Endometrial microvascular endothelial cells (primary cell): ENCODE data around the gene FGGY. TPM values are rescaled to one million over a fixed set of nuclear protein-coding genes. Genes with fewer than 3 reads are reported as not detected.
"Not testable (repeated sequence)": the region's sequence is repeated elsewhere in the genome, so short reads cannot be mapped to it uniquely, and the experiment has no call there.

Experiments
- in situ Hi-C: cut with HindIII; loops from 2 replicates; pipeline ENCODE4 v1.10.0; 2017; ENCODE audit warnings: low sequenced_read_pairs, low pct_unique_long_range_greater_than_20kb; ENCODE audit errors: inconsistent ontology term
- total RNA-seq: library from RNA; depleted of rRNA; stranded (reverse); fragments of >200 nt; gene quantifications from one replicate; pipeline ENCODE4 v1.2.3, GENCODE V29; 2015; ENCODE audit errors: inconsistent ontology term

The FGGY gene
- total RNA-seq, 1 donor from 2014 or later: 2.5 TPM

DNA sequence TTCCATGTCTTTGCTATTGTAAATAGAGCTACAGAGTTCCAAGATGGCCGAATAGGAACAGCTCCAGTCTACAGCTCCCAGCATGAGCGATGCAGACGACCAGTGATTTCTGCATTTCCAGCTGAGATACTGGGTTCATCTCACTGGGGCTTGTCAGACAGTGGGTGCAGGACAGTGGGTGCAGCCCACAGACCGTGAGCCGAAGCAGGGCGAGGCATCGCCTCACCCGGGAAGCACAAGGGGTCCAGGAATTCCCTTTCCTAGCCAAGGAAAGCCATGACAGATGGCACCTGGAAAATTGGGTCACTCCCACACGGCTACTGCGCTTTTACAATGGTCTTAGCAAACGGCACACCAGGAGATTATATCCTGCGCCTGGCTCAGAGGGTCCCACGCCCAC lies 313.6 kb downstream of the FGGY start:
- in situ Hi-C loops: not testable (repeated sequence)

DNA sequence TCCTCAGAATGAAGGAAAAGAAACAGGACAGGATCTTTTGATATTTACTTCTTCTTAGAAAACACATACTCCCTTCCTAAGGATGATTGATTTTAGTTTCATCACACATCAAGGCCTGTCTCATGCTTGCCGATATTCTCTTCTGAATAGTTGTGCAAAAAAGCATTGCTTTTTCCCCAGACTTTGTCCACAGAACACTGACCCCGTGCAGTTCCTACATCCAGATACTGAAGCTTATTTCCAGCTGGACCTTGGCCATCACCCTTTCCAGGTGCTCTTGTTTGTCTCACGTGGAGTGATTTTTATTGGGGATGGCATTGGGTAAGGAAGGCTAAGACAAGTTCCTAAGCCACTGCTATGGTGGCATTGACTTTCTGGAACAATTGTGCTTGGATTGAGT lies 320.5 kb downstream of the FGGY start:
- in situ Hi-C loops: no loop called here

DNA sequence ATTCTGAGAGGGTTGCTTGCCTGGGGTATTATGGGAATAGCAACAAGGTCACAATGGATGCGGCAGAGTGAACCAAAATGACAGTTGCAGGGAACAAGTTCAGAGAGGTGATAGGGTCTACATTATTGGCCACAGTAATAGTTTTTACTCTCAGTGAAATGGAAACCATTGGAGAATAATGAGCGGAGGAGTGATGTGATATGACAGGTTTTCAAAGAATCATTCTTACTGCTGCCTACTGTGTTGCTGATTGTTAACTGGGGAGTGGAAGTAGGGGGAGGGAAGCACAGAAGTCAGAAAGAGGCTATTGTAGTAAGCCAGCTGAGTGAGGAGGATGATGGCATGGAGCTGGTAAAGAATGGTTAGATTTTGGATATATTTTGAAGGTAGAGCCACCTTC lies 322.7 kb downstream of the FGGY start:
- in situ Hi-C loops: no loop called here

DNA sequence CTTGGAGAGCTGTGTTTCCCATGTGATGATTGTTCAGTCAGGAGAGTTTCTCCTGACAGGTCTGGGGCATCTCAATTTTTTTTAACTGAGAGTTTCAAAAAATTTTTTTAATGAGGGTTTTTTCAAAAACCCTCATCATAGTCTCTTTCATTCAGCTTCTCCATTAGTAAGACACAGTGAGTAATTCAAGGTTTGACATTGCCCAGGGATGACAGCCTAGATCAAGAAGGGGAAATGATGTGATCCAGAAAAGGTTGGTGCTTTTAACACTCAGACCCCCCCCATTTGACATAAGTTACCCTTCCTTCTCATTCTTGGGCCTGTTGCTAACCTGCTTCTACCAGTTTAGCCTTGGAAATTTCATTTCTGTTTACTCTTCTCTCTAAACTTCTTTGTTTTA lies 328.5 kb downstream of the FGGY start:
- in situ Hi-C loops: no loop called here

DNA sequence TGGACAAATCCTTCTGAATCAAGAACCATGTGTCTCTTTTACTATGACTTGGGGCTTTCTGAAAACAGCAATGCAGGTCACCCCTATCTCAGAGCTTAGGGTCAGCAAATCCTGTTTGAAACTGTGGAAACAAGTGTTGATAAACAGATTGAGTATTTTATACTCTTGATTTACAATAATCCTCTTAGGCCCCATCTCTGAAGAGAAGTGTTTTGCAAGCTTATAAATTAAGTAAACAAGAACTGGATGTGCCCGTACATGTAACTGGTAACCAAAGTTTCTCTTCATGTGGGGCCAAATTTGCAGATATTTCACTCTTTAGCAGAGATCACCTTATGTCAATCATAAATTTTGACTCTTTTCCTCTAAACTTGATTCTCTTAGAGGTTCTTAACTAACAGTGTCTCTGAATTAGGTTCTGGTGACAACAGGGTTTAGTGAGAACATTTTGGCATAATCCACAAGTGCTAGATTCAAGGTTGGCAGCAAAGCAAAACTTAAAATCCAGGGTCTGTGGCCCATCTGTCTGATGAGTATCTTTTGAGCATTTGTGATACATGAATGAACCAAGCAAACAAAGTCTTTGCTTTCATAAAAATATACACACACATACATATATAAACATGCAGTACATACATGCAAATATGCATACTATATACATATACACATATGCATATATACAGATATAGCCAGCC lies 334.8 kb downstream of the FGGY start:
- in situ Hi-C loops: no loop called here

DNA sequence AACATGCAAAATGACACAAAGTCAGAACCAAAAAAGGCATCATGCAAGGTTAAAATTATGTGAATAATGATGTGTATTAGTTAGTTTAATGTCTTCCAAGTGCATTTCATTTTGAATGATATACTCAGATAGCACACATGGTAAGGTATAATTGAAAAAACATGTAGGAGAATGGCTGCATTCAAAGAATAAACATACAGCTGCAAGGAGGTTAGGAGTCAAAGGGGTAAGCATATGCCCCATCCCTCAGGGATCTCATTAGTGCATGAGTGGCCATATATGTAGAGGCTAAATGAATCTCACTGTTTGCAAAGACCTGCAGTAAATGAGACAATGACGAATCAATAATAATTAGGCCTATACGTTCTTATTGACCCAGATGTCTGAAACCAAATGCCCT lies 338.2 kb downstream of the FGGY start:
- in situ Hi-C loops: no loop called here

DNA sequence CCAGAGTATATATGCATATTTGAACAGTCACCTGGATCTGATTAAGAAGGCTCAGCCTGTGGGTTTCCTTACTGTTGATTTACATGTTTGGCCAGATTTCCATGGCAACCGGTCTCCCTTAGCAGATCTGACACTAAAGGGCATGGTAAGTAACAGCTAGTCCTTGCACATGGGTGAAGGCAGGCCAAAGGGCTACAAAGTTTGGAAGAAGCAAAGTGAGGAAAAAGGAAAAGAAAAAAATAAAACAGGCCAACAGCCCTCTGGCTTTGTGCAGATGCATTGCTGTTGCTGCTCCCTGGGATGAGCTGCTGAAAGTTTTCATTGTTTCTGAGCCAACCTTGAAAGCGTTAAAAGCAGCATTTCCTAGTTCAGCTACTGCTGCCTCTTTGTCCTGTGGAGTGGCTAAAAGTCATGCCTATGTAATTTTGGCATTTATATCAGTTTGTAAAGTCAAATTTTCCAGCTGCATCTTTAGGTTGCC lies 341.4 kb downstream of the FGGY start:
- in situ Hi-C loops: no loop called here

DNA sequence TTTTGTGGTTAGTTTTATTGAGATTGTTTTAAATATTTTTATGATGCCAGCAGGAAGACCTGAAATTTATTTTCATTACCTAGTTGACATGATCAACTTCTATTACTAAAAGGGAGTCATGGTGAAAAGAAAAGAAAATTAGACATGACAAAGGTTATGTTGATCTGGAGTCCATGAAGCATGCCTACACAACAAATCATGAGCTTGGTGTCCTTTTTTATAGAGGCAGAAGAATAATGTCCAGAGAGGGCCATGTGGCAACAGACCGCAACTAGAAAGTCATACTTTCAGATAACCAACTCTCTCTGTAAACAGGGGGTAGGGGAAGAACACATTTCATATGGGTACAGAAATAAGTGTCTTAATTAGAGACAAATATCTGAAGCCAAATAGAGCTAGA lies 342.4 kb downstream of the FGGY start:
- in situ Hi-C loops: no loop called here

DNA sequence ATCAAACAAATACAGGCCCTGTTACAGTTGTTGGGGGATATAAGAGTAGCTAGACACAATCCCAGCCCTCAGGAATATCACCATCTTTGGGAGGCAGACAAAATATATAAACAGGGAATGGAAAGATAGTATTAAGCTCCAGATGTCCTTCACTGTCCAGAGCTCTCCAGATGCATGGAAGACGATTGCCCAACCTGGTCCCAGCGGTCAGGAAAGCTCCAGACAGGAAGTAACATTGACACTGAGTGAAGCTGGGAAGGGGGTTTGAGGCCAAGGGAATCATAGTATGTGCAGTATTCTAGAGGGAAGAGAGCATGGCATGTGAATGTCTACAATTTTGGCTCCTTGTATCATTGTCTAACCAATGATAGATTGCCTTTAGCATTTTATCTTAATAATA lies 344.0 kb downstream of the FGGY start:
- in situ Hi-C loops: no loop called here

DNA sequence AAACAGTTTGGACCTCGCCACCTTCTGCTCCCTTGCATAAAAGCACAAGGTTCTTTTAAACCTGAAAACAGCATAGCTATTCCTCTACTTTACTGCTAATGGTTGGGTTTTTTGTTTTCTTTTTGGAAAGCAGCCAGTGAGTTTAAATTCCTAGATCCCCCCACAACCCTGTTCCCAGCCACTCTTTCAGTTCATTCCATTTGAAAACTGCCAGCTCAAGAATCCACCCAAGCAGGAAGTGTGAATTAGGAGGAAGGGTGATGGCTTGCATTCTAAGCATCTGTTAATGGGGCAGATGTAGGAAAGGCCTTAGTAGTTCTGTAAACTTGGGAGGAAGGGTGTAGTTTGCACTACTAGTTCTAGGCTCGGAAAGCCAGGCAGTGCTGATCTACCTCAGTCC lies 344.9 kb downstream of the FGGY start:
- in situ Hi-C loops: no loop called here

DNA sequence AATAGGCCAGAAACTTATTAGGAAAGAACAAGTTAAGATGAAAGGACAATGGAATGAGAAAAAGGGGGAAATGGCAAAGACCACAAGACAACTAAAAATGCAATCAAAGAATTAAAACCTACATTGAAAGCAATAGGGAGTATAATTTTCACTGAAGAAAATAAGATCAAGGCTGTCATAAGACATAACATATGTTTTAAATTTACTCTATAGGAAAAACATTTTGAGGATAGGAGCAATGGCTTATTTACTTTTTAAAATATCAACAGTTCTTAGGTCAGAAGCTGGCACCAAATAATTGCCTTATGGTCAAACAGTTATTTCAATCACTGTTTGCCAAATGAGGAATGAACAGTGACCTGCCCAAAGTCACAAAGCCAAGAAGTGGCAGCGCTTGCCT lies 346.6 kb downstream of the FGGY start:
- in situ Hi-C loops: no loop called here

DNA sequence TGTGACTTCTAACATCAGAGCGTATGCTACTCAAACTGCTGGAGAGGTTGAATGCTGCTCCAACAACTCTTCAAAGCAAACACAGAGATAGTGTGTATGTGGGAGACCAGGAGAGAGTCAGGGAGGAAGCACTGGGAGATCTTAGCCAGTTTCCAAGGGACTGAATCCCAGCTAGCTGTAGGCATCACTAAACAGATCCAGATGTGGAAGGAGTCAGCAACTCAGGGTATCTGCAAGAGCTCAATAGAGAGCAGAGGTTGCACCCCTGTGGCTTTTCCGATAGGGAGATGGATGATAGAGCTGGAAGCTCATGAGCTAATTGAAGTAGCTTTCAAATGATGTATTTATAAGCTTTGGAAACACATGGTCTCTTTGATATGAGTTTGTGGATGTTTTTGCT lies 349.0 kb downstream of the FGGY start:
- in situ Hi-C loops: no loop called here

DNA sequence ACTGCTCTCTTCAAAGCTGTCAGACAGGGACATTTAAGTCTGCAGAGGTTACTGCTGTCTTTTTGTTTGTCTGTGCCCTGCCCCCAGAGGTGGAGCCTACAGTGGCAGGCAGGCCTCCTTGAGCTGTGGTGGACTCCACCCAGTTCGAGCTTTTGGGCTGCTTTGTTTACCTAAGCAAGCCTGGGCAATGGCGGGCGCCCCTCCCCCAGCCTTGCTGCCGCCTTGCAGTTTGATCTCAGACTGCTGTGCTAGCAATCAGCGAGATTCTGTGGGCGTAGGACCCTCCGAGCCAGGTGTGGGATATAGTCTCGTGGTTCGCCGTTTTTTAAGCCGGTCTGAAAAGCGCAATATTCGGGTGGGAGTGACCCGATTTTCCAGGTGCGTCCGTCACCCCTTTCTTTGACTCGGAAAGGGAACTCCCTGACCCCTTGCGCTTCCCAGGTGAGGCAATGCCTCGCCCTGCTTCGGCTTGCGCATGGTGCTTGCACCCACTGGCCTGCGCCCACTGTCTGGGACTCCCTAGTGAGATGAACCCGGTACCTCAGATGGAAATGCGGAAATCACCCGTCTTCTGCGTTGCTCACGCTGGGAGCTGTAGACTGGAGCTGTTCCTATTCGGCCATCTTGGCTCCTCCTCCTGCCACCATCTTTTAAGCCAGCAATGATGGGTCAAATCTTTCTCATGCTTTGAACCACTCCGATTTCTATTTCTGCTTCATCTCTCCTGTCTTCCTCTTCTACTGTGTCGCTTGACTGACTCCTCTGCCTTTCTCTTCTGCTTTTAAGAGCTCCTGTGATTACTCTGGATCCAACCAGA lies 356.5 kb downstream of the FGGY start:
- in situ Hi-C loops: not testable (repeated sequence)

DNA sequence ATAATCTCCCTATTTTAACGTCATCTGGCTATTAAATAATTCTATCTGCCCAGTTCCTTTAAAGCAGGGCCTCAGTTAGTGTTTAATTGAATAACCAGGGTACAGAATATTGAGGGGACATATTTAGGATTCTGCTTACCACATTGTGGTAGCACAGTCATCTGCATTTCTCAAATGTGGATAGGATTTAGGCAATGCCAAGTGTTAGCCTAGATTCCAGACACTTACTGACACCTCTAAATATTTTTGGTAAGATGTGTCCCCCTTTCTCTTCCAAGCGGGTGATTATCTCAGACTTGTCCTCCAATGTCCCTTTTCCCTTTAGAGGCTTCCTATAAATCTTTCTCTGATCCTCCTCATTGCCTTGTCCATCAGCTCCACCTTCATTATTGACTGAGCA lies 357.1 kb downstream of the FGGY start:
- in situ Hi-C loops: no loop called here

DNA sequence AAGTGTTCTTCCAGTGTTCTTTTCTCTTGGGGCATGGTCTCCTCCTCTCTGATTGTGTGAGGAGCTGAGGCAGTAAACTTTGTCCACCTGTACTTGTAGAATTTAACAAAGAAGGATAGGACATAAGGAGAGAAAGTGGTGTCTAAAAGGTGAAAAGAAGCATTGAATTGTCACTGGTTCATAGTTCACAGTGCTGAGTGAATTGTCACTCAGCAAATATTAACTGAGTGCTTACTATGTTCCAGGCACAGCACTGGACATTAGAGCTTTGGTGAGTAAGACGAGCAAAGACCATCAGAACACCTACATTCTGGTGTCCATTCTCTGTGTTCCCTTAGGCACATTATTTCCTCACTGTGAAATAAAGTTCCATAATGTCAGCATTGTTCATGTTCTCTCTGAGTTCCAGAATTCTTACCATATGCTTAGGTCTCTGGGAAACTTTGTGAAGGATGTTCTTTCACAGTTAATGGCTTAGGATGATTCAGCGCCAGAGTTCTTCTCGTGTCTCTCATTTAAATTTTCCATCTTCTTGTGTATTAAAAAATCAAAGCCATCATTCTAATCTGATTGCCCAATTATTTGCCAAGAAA lies 361.1 kb downstream of the FGGY start:
- in situ Hi-C loops: no loop called here

DNA sequence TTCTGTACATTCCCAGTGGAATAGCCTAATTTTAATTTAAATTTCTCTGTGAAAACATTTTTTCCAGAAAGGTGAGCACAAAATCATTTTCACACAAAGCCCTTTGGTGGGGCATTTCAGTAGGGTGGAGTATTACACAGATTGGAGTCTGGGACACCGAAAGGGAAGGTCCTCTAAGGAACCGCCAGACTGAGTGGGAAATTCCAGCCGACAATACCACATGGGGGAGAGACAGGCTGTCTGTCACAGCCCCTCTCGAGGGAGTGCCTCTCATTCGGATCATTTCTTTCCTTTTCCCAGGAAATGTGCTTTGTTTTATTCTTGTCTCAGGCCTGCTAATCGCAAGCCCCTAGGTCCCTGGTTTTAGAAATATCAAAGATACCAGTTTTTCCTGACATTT lies 367.3 kb downstream of the FGGY start:
- in situ Hi-C loops: no loop called here

DNA sequence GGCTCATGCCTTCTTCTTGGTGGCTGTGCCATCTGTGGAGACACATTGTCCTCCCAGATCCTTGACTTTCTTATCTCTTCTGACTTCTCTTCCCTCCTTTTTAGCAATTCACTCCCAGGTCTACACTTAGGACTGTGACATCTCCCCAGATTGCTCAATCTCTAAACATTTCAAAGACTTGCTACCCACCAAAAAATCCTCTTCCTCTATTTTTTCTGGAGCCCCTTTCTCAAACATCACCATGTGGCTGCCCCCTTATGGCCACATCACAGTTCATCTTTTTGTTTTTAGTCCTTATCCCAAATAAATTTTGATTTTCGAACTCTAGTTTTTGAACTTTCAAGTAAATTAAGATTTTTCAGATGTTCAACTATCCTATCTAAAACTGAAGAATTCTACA lies 369.2 kb downstream of the FGGY start:
- in situ Hi-C loops: no loop called here

DNA sequence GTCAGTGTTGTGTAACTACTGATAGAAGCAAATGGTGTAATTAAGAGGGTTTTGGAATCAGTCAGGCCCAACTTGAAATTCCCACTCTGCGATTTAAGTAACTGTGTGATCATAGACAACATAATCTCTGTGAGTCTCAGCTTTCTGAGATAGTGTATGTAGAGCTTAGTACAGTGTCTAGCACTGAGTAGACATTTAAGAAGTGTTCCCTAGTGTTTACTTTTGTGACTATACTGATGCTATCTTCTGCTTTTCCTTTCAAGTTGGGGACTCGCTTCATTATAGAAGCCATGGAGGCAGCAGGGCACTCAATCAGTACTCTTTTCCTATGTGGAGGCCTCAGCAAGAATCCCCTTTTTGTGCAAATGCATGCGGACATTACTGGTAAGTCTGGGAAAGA lies 370.1 kb downstream of the FGGY start:
- in situ Hi-C loops: no loop called here

DNA sequence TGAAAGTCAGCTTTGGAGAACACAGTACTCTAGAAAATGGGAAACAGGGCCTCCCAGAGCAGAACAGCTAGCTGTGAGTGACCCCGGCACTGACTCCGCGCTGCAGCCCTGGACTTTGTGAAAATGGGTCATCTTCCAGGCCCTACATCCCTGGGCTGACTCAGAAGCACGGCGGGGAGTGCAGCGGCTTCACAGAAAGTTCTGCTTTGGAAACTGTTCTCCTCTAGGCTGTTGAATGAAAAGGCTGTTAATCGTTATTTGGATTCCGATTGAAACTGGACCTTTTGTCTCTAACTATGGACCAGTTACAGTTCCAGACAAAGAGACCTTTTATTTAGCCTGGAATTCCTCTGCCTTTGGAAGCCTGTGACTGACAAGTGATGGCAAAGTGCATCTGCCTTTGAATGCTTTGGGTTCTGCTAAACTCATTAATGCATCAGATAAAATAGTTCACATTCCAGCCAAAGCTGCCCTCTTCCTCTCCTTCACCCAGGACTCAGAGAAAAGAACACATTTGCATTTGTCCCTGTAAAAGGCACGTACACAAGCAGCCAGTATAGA lies 372.9 kb downstream of the FGGY start:
- in situ Hi-C loops: no loop called here

DNA sequence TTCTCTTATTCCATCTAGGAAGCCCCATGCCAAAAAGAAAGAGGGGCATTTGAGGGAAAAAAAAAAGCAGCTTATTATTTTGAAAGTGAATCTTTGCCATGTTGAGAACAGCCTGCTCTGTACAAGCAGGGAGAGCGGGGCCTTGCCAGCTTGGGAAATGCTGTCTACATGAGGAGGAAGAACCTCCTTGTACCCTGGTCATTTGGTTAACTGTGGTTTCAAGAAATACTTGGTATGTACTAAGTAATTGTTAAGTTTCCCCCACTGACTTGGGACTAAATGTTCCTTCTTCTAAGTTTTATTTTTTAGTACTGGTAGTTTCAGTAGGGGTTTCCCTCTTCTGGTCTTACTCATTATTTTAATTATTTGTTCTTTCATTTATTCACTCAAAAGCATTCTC lies 373.8 kb downstream of the FGGY start:
- in situ Hi-C loops: no loop called here
